Islet precursor cell (in vitro differentiated cells): ENCODE data around the gene ANKRD49.
"Not testable (repeated sequence)": the region's sequence is repeated elsewhere in the genome, so short reads cannot be mapped to it uniquely, and the experiment has no call there.

Experiments
- DNase-seq: peaks from one replicate; pipeline ENCODE4 v3.0.0-alpha.2; 2018

The ANKRD49 gene, protein sequence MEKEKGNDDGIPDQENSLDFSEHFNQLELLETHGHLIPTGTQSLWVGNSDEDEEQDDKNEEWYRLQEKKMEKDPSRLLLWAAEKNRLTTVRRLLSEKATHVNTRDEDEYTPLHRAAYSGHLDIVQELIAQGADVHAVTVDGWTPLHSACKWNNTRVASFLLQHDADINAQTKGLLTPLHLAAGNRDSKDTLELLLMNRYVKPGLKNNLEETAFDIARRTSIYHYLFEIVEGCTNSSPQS

DNA sequence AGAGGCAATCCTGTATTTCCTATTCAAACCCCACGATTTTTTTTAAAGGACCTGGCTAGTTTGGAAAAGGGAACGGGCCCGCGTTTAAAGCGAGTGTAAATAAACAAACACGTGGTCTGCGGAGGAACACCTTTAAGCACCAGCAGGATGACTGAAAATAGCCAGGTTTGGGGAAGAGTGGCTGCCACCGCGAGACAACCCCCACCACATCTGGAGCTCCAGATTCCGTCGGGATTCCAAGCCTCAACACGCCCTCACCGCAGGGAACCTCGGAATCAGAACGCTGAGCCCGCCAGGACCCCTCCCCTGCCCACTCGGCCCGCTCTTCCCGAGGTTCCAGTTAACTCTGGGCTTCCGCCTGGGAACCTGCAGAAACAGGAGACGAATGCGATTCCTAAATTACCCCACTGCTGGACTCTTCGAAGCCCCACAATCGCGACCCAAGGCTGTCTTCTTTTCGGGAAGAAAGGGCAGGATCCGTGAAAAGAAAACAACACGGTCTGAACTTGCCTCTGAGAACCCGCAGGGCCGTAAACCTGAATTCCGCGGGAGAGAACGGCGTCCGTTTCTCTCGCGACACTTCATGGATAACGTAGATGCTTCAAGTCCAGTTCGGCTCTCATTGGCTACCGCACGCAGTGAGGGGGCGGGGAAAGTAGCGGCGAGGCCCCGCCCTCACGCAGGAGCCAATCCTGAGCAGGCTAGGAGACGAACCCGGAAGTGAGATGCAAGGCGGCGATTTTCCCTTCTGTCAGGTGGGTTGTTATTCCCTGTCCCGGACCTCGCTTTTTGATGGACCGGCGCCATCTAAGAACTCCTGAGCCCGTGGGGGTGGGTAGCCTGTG is at the start of gene ANKRD49, which contains the start of gene MRE11:
Gene ANKRD49 (plus strand): TSS at position 704 of the 845 bp plus-strand sequence. CDS start 2,710 bp downstream, outside the sequence.
Gene MRE11 (minus strand): TSS at position 564 of the 845 bp plus-strand sequence. CDS start 1,043 bp downstream, outside the sequence.
- DNase-seq: peak; percentile 99

DNA sequence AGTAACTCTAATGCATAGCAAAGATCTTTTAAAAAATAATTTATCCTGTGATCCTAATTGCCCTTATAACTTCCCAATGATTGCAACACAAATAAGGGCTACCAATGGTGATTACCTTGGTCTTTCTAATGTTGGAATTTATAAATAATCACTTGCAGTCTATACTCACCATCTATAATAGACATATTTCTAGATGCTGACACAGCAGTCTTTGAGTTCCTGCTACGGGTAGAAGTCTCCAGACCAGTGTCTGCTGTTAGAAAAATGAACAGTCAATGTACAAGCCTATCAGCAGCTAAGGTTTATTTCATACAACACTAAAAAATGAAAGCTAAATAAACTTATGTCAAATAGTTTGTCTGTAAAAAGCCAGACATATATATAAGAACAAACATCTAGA is 48.1 kb upstream of the ANKRD49 start:
- DNase-seq: no peak

DNA sequence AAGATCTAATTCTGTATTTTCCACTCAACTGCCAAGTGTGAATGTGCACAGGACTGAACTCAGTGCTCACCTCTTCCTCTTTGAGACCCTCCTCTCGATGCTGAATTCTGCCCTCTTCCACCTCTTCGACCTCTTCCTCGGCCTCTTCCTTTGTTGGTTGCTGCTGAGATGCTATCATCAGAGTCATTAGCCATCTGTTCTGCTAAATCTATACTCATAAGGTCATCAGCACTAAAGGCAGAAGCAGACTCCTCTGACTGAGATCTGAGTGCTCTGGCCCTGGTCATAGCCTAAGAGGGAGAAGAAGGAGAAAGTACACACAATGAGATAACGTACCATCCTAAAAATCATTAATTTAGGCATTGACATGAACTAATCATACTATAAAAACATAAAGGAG is 46.6 kb upstream of the ANKRD49 start:
- no peak for DNase-seq

DNA sequence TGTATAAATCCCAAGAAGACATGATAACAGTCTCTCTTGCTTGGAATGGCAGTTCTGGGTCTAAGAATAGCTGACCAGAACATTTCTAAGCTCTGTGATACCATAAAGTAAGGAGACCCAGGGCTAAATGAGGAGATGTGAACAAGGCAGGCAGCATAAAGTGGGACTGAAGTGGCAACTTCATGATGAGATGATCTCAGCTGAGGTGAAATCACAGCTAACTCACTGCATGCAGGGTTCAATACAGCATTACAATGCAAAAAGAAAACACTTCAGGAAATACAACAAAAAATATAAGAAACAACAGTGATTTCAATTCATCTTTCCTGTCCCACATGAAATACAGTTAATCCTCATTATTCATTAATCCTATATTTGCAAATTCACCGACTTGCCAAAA is 44.8 kb upstream of the ANKRD49 start:
- DNase-seq: no peak

DNA sequence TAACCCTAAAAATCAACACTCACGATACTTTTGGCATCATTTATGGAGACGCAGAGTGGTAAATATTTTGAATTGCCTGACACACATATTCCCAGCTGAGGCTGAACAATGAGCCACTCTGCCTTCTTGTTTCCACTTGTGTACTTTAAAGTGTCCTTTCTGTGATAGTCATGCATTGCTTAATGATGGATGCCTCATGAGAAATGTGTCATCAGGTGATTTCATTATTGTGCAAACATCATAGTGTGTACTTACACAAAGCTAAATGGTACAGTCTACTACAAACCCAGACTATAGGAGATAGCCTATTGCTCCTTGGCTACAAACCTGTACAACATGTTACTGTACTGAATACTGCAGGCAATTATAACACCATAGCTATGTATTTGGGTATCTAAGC is 44.3 kb upstream of the ANKRD49 start:
- no peak for DNase-seq

DNA sequence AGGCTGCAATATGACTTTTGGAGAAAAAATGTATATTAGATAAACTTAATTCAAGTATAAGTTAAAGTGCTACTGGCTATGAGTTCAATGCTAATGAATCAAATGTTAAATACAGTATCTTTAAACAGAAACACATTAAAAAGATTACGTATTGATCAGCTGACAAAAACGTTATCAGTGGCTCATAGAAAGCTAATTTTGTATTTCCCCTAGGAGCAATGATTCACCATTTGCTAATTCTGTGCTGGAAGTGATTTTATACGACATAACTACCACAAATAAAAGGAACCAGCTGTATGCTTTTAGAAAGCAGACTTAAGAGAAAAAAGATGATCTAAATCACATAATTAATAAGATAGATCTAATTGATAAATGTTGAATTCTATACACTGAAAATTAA is 43.7 kb upstream of the ANKRD49 start:
- DNase-seq: no peak

DNA sequence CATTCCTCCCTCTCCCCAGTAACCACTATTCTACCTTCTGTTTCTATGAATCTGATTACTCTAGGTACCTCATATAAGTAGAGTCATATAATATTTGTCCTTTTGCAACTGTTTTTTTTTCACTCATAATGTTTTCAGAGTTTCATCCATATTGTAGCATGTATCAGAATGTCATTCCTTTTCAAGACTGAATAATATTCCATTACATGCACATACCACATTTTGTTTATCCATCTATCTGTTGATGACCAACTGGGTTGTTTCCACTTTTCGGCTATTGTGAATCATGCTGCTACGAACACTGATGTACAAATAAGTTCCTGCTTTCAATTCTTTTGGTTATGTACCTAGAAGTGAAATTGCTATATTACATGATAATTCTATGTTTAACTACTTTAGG is 40.8 kb upstream of the ANKRD49 start:
- no peak for DNase-seq

DNA sequence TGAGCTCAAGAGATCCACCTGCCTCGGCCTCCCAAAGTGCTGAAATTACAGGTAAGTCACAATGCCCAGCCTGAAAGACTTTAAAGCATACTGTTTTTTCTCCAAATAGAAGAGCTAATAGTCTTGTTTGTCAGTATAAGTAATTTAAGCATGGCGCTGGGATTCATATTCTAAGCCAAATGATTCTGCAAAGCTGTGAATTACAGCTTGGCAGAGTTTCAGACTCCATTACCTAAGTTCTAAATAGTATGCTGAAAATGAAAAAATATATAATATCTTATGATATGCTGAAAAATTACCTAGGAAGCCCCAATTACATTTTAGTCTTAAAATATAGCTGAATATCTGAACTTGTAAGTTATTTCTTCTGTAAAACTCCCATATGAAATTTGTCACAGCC is 39.5 kb upstream of the ANKRD49 start:
- no peak for DNase-seq

DNA sequence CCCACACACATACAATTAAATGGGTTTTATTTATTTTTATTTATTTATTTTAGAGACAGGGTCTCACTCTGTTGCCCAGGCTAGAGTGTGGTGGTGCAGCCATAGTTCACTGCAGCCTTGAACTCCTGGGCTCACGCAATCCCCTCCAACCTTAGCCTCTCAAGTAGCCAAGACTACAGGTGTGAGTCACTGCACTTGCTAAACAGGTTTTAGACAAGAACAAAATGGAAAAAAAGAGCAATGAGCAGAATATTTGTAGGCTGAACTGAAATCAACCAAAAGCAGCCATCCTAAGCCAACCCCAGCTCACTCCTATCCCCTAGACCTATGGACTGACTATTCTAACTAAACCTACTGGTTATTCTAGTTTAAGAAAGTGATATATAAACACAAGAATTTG is 37.9 kb upstream of the ANKRD49 start:
- DNase-seq: peak; percentile 60

DNA sequence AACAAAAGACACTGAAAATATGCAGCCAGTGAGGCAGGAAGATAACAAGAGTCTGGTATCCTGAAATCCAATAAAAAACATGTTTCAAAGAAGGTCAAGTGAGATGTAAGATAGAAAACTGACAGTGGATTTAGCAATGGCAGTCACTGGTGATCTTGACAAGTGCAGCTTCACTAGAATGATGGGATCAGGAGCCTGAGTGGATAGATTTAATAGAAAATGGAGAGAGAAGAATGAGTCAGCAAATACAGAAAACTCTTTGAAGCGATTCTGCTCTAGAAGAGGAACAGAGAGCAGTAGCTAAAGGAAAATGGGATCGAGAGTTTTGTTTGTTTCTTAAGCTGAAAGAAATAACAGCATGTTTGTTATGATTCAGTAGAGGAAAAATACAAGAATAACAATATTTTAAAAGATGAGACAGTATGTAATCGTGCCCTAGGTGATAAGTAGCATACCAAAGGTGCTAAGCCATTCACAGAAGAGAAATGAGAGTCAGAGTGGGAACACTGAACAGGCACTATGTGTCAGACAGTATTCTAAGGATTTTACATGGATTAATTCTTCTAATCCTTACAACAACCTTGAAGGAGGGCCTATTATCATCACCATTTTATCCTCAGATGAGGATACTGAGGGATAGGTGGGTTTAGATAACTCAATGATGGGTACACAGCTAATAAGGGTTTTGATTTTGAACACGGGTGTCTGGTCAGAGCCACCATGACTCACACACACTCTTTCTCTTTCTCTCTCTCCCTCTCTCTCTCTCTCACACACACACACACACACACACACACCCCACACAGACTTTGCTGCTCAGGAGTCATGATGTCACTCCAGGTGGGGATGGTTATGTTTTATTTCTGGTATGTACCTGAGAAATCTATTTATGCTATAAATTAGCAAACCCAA is 36.4 kb upstream of the ANKRD49 start:
- no peak for DNase-seq

DNA sequence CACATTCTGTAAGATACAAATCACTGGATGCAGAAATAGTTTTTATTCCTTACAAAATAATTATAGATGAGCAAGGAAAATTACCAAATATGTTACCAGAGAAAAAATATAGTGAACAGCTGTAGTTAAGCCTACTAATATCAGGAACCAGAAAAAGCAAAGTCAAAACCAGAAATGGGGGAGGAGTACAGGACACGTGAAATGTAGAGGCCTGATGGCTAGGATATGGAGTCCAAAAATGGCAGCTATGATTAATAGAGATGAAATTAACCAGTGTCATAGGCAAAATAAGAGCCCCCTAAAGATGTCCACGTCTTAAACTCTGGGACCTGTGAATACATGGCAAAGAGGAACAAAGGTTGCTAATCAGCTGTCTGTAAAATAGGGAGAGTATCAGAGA is 34.2 kb upstream of the ANKRD49 start:
- no peak for DNase-seq

DNA sequence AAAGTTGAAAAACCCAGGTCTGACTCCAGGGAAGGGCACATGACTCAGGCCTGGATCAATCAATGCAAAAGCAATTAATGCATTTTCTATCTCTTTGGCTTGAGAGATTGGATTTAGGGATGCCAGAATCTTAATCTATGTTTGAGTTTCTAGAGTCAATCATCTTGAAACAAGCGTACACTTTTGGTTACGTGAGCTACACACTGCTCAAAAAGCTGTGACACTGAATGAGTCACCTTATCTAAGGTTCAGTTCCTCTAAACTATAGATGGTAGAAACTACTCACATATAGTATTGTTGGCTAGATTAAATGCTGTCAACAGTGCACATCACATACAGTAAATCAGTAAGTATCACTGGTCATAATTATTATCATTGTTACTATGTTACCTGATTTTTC is 24.4 kb upstream of the ANKRD49 start:
- DNase-seq: no peak

DNA sequence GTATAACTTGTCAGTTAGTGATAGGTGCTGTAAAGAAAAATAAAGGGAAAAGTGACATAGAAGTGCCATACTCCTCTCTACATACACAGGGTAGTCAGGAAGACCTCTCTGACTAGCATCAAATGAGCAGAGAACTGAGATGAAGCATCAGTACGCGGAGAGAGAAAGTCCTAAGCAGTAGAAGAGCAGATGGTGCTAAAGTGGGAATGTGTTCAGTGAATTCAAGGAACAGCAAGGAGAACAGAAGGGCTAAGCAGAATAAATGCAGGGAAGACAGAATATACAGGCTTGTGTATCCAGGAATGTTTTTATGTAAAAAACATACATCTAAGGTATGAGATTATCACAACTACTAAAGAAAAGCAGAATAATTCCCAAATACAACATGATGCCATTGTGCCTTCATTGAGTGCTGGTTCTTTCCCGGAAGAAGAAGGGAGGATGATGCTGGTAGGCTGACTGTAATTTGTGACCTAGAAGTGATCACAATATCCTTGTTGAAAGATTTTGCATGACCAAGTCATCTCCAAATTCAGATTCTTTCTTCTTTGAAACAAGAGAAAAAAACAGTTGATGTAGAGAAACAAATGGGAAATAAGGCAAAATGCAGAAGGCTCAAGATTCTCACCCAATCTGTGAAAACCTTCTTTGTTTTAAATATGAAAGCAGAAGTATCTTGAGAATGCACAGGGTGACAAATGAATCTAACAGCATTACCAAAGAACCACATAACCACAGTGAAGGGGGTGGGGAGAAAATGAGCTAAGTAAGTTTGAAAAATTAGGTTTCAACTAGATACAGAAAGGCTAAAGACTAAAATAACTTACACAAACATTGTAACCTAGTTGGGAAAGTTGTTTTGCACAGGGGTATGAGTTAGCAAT is 20.6 kb upstream of the ANKRD49 start:
- no peak for DNase-seq

DNA sequence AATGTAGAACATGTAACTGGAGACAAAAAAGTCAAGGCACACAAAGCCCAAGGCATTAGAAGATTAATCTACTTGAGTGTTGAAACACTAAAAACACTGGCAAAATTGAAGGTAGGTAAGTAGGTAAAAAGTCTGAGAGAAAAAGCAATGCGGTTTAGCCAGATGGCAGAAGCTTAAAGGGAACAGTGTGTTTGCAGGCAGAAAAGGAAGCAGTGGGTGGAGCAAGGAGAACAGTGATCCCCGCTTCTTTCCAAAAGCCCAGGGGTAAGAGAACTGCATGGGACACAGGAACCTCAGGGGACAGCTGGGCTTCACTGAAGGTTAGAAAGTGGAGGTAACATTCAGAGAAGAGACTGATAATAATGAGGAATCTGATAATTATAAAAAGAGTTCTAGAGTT is 16.2 kb upstream of the ANKRD49 start:
- DNase-seq: no peak

DNA sequence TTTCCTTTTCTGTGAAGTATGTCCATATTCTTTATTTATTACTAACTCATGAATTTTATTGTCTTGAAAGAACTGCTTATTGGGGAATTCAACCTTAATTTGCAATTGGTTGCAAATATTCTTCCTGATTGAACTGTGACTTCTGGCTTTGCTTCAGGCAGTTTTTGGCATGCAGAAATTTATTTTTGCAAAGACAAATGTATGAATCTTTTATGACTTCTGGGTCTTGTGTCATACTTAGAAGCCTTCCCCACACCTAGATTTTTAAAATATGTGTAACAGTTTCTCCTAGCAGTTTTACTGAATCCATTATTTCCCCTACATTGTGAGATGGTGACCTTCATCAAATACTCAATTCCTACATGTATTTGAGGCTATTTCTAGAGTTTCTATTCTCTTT is 12.4 kb upstream of the ANKRD49 start:
- DNase-seq: no peak

DNA sequence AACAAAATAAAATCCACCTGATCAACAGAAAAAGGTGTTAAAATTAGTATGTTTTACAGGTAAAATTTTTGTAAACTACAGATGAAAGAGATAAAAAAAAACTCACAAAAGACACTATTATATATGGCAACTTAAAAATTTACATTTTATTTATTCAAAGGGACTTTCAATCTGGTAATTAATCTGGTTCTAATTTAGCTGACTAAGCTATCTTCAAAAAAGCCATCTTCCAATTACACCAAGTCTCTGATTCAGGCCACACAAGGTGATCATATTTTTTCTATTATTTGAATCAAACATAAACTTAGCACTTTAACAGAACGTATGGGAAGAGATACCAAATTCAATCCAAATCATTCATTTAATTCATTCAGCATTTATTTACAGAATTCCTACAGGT is 7.7 kb upstream of the ANKRD49 start:
- no peak for DNase-seq

DNA sequence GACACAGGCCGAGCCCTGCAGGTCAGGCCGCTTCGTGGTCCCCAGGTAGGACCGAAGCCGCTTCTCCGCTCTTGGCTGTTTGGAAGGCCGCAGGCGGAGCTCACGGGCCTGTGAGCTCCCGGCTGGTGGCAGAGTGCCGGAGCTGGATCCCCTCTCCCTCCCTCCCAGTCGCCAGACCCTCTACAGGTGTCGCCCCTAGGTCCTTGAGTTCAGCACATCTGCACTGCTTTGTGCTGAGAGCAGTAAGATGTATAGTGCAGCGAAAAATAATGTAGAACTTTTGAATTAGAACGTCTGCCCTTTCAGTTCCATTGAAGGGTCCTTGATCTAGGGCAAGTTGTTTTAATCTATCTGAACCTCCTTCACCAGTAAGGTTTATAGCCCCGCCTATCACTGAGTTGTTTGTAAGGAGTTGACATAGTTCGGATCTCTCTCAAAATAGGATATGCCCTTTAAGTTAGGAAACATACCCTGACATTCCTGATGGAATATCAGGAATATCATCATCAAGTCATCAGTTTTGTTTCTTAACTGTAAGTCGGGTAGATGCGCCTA is 419 bp downstream of the ANKRD49 start:
- DNase-seq: no peak

DNA sequence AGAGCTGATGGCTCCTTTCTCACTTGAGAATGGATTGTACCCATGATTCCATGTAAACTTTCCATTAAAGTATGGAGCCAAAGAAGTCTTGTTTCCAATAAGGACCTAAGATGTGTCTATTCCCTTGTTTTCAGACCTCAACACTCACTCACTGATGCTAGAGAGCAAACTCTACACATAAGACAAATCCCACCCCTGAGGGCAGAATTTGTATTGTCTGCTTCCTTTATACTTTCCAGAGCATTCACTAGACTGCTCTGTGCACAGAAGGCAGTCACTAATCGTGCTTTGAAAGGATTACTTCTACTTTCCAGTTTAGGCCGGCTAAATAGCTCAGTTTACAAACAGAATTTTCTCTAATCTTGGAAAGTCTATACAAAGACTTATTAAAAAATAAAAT is 6.4 kb downstream of the ANKRD49 start:
- DNase-seq: no peak

DNA sequence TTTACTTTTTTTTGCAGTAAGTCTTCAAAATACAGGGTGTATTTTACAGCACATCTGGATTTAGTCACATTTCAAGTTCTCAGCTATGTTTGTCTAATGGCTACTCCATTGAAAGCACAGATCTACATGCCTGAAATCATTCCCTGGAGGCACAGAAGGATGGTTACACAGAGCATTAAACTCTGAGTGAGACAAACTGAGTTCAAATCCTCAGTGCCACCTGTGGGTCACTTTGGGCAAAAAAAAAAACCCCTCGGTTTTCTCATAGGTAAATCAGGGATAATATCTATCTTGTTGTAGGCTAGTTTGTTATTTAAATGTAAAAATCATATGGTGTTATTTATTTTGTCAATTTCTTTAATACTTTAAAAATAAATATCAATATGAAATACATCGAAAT is 7.7 kb downstream of the ANKRD49 start:
- no peak for DNase-seq

DNA sequence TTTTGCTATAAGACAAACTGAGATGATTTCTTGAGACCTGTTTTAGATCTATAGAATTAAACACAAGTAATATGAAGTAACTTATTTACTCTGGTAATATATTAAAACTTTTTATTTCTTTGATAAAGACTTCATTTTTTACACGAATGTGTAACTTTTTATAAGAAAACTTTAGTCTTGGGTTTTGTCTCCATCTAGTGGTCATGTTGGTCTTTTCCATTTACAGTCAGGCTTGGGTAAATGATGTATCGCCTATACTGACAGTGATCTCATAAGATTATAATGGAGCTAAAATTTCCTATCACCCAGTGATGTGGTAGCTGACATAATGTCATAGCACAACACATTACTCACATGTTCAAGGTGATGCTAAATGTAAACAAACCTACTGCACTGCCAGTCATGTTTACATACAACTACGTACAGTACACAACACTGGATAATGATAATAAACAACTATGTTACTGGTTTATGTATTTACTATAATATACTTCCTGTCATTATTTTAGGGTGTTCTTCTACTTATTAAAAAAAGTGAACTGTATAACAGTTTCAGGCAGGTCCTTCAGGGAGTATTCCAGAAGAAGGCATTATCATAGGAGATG is 11.0 kb downstream of the ANKRD49 start:
- DNase-seq: no peak

DNA sequence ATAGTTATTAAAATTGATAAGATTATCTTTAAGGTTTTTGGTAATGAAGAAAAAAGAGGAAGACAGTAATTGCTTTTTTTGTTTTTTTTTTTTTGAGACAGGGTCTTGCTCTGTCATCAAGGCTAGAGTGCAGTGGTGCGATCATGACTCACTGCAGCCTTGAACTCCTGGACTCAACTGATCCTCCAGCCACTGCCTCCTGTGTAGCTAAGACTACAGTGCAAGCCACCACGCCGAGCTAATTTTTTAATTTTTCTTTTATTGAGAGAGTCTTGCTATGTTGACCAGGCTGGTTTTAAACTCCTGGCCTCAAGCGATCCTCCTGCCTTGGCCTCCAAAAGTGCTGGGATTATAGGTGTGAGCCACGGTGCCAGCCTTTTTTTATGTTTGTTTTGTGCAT is 12.7 kb downstream of the ANKRD49 start:
- DNase-seq: not testable (repeated sequence)

DNA sequence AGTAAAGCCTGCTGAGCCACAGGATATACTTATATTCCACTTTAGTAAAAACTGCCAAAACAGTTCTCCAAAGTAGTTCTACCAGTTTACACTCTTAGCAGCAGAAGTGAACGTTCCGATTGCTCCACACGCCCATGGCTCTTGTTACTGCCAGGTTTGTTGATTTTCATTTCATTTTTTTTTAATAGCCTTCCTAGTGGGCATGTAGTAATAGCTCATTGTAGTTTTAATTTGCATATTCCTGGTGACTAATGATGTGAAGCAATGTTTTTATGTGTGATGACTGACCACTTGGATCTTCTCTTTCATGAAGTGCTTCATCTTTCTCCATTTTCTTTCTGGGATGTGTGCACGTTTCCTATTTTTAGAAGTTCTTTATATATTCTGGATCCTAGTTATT is 13.7 kb downstream of the ANKRD49 start:
- no peak for DNase-seq
